NCI-H460 (cell line): ENCODE measurements around the gene DRGX. TPM values are rescaled to one million over a fixed set of nuclear protein-coding genes. Genes with fewer than 3 reads are reported as not detected.

Source experiments
- DNase-seq: peaks from one replicate; pipeline ENCODE4 v3.0.0-alpha.2; 2016; ENCODE audit warnings: low read depth; ENCODE audit errors: extremely low read depth
- polyA plus RNA-seq: library from polyadenylated mRNA; depleted of rRNA; stranded (reverse); fragments of >200 nt; gene quantifications from 2 replicates; pipeline ENCODE4 v1.2.3, GENCODE V29; 2014; cell fraction: nucleus; rRNA removed
- total RNA-seq: library from RNA; depleted of rRNA; stranded (reverse); fragments of >200 nt; shearing (Covaris generic); gene quantifications from 2 replicates; pipeline ENCODE4 v1.2.3, GENCODE V29; 2014; rRNA removed

Gene DRGX
- not detected in 2 replicates for total RNA-seq
- polyA plus RNA-seq, result not detected in 2 replicates

DNA sequence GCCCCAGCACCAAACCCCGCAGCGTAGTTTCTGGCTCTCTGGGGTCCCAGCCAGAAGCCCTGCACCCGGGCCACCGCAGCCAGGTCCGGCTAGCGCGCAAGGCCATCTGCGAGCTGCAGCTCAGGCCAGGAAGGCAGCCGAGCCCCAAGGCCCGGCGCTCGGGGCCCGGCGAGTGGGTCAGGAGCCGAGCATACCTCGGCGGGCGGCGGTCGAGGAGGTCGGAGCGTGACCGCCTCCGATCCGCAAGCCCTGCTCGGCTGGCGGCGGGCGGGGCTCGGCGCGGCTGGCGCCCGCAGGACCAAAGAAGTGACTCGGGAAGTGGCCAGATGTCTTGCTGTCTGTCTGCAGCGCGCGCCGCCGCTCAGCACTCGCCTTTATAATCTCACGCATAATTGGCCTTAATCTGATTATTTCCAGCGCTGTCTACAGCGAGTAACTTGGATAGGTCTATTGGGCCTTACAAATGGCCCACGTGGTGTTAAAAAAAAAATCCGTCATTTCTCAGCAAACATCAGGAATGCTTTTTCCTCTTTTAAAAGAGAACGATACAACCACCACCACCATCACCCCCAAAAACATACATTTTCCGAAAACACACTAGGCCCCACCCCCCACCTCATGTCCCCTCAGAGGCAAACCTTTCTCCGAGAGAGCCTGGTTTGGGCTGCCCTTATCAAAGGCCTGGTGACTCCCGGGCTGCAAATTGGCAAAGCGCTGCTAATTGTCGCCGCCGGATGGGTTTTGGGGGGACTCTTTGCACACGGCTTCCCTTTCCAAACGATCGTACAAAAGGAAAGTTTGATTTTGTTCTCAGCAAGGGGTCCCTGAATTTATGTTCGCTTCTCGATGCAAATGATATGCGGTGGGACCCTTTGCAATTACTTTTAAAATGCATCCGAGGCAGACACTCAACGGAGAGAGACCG lies at the start of gene DRGX:
TSS of gene DRGX (minus strand) at position 349 of the 925 bp plus-strand sequence. CDS start 649 bp downstream, outside the sequence.
- no peak for DNase-seq

DNA sequence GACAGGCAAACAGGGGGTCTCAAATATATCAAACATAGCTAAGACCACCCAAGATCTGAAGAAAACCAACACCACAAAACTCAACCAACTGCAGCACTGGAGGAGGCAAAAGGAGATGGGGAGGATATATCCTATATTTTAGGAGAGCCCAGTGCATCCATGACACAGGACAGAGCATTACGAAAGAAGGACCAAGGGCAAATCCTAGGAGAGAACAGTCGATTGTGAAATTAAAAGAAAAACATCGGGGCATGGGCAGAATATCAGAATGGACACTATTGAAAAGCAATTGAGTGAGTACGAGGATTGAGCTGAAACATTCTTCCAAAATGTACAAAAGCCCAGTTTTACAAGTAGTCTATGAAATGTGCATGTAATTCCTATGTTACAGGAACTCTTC lies 48.5 kb upstream of the DRGX start:
- DNase-seq, result no peak

DNA sequence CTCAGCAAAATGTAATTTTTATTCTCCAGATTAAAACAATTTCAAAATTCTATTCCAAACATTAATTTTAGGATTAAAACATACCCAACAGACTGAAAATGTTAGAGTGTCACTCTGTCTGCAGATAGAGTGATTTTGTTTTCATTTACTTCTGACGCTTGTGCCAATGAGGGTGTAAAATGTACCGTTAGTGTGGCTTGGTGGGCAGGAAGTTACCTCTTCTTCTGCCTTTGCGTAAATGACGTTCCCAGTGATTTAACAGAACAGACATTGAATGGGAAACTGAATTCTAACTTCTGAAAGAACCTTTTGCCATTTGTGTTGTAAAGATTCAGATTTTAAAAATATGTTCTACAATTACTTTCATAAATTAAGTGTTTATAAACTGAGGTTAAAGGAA lies 47.0 kb upstream of the DRGX start:
- no peak for DNase-seq

DNA sequence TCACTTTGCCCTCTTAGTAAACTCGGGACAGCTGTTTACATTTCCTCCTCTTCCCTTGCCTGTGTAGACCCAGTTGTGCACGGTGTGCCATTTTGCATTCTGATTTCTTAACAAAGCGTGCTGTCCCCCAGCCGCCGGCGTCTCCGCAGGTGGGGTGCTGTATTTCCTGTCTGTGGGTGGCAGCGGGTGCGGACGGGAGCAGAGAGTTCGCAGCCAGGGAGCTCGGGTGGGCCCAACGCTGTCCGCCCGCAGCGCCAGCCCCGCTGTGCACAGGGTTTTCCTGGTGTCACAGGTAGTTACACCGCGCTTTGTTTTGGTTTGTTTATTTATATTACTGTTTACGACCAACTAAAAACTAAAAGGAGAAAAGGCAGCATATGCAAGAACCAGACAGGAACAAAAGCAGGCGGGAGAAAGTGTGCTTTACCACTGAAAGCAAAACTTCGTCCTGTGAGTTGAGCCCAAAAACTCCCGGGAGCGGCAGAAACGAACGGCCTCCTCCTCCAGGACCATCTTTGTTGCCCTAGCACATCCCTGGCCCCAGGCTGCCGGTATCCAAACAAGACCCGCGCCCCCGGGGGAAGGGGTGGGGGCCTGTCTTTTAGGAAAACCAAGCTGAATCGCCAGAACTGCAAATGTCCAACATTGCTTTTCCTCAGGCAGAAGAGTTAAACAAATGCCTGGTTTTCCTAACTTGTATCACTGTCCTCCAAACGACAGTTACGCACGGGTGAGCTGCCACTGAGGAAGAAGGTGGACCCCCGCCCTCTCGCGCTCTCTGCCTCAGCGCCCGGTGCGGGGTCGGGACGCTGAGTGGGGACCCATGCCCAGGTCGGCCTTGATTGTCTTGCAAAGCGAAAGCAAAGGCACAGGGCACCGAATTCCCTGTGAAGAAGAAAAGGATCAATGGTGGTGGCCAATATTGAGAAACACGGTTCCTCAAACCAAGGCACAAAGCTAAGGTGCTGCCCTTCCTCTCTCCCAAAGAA lies 45.9 kb upstream of the DRGX start:
- no peak for DNase-seq

DNA sequence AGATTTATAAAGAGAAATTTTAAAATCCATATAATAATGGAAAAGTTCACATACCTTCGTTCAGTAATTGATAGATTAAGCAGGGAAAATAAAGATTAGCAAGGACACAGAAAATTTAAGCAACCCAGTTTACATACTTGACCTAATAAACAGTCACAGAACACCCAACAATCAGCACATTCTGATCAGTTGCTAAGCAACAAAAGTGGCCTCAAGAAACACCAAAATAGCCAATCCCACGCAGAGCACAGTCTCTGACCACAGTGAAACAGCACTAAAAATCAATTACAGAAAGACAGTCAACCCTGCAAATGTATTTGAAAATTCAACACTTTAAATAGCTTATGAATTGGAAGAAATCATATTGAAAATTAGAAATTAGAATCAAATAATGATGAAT lies 39.3 kb upstream of the DRGX start:
- no peak for DNase-seq

DNA sequence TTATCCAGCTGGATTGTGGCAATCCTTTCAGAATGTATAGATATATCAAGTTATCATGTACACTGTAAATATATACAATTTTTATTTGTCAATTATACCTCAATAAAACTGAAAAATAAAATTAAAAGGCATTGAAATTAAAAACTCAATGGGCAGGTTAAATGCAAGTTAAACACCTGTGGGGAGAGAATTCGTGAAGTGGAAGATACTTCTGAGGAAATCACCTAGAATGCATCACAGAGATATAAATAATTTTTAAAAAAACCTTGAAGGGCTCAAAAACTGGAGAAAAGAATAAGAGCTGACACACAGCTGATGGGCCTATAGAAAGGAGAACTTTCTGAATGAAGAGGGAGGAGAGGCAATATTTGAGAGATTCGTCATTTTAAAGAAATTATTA lies 37.2 kb upstream of the DRGX start:
- DNase-seq, result no peak

DNA sequence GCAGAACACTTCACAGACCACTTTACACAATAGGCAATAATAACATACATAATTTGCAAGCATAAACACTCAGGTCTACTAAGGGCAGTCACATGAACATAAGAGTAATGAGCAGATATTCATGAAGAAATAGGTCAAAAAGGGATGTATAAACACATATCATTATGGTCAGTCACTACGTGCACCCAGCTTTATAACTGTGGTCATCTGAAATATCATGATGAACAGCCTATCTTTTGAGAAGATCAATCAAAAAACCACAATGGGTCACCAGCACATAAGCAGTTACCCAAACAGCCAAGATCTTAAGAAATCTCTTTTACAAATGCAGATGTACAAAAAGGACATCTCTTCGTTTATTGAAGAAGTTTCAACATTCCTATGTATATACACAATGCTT lies 35.5 kb upstream of the DRGX start:
- DNase-seq, result no peak

DNA sequence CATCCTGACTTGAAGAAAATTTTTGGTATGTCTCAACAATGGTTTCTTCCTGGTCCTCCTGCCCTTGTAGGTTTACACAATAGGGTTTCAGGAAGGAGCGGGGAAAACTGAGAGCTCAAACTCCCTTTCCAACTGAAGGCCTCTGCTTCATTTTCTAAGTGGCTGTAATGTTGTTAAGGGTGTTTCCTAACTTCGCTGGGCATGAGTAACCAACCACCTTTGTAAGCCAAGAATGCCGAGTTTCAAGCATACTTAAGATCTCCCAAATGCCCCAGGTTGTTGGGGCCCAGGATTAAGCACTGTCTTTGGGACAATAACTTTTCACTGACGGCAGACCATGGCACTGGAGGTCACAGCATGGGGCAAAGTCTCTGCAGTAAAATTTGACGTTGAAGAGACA lies 33.6 kb upstream of the DRGX start:
- no peak for DNase-seq

DNA sequence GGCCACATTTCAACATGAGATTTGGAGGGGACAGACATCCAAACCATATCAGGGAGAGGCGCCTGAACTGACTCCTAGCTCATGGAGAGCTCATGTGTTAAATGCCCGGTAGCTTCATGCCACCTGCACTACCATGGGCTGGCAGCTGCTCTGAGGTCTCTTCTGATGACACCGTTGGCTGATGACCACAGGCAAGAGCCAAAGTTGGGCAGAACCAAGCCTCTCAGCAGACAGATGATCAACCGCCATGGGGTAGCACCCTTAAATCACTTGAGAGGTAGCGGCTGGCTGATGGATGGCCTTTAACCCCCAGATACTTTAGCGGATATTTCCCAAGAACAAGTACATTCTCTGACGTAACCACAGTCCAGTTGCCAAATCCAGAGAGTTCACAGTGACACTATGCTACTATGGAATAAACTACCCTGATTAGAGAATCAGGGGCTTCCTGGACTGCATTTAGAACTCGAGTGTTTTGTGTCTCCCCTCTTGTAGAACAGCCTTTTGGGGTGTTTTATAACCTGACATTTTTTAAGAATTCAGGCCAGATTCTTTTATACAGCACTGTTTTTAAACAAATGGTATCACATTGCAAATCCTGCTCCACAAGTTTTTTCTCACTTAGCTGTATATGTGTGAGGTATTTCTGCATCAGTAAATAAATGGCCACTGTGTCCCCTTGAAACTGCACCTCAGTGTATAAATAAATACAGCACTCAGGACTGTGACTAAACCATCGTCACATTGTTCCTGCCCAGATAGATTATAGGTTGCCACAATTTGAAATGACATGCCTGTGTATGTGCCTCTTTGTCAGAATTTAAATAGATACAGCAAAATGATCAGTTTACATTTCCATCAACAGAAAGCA lies 30.8 kb upstream of the DRGX start:
- DNase-seq, result no peak

DNA sequence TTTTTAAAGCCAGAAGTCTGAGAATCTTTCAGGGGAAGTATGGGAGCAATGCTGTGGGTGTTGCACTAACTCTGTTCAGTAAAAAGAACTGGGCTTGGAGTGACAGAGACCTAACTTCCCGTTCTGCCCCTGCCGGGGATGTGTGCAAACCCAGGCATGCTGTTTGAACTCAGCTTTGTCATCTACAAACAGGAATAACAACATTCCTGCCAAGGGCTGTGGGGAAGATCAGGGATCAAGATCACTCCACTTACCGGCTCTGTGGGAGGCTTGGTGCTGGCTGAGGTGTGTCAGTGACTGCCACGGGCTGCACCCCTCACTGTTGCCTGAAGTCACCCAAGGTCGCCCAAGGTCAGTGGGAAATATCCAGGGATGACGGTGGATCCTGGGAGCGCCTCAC lies 23.1 kb upstream of the DRGX start:
- no peak for DNase-seq

DNA sequence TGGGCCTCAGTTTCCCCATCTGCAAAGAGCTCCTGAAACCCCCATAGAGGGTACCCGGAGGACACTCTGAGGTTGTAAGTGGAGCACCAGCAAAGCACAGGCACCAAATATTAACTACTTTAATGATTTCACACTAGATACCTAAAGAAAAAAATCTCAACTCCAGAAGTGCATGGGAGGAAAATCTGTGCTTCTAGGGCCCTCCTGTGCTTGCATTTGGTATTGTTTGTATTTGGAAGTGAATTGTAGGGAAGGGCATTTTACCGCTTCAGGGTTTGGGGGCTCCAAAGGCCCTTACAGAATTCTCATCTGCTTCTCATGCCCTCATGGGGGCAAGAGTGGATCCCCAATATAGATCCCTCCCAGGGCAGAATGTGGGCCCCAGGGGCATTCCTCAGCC lies 22.4 kb upstream of the DRGX start:
- DNase-seq, result no peak

DNA sequence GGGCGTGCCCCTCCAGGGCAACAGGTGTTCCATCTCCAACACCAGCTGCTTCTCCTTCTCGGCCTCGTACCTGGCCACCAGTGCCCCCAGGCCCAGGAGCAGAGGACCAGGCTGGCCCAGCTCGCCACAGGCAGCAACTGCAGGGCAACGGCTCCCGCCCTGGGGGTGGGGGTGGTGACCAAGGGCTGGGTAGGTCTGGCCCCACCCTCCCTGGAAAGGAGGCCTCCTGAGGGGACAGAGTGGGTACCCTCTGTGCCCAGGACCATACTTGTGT lies 22.1 kb upstream of the DRGX start:
- no peak for DNase-seq

DNA sequence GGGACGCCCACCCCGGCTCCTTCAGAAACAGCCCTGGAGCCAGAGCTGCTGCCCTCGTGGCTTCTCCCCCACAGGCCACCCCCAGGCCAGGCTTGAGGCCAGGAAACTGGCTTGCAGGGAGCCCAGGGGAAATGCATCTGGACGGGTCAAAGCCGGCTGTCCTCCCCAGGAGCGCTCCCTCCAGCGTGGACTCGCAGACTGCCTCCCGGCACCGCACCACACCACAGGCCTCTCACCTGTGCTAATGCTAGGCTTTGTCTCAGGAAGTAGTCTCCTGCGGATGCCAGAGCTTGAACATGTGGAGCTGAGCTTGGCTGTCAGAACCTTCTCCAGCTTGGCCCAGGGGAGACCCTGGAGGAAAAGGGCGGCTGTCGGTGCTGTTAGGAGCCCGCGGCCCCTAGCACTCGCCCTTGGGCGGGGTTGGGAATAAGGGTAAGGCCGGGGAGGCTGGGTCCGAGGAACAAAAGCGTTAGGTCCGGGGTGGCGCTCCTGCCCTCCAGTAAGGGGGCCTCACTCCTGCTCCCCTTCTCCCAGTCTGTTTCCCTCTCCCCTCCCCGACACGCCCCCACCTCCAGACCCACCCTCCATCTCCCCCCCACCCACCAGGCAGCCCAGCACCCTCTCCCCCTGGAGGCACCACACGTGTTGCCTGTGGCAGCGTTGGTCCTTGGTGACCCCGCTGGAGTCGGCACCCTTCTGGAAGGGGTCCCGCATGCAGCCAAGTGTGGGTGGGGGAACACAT lies 21.6 kb upstream of the DRGX start:
- no peak for DNase-seq

DNA sequence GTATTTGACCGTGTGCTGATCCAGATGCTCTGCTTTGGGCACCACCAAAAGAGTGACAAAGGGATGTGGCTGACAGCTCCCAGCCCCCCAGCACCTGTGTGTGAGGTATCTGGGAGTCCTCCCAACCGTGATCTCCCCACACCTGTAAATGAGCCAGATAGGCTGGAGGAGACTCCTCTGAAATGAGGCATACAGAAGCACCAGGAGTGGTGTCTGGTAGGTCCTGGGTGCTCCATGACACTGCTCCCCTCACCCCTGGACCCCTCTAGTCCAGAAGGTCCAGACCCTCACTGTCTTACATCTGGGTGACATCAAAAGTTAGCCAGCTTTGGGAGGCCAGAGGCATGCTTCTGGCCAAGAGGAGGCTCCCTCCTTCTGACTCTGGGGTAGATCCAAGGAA lies 20.0 kb upstream of the DRGX start:
- no peak for DNase-seq

DNA sequence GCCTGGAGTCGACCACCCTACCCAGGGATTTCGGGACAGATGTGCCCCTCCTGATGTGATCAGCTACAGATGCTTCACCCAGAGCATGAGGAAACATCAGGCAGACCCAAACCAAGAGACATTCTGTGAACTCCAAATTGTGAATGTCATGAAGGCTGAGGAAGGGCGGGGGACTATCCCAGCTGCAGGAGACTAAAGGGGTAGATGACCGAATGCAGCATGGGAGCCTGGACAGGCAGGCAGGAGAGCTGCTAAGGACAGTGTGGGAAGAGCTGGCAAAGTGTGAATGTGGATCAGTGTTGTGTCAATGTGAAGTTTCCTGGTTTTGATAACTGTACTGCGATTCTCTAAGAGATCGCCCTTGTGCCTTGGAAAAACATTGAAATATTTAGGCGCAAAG lies 19.2 kb upstream of the DRGX start:
- DNase-seq, result no peak

DNA sequence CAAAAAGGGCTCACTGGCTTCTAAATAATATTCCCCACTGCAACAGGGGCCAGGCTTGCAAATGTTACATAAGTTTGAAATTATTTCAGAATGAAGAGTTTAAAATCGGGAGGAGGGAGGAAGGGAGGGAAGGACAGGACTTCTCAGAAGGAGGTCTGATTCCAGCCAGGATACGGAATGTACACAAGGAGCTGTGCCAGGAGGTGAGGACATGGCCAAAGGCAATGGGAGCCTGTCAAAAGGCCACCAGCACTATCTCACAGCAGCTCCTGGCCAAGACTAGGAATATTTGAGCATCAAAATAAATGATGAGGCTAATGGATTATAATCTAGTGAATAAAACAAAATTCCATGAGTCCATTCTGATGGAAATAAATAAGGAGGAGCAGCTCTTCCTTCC lies 18.6 kb upstream of the DRGX start:
- no peak for DNase-seq

DNA sequence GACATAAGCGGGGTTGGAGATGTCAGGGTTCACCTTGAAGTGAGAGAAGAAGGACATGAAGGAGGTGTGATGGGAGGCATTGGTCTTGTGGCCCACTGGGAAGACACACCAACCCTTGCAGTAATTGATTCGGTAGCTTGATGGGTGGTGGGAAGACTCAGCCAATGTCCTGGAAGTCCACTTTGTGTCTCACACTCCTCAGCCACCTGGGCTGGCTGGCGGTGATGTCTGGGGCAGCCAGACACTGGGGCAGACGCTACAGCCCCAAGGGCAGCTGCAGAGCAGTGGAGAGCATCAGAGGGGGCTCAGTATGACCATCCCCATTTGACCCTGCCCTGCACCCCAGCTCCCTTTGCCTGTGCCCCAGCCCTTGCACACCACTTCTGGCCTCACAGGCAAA lies 16.7 kb upstream of the DRGX start:
- no peak for DNase-seq

DNA sequence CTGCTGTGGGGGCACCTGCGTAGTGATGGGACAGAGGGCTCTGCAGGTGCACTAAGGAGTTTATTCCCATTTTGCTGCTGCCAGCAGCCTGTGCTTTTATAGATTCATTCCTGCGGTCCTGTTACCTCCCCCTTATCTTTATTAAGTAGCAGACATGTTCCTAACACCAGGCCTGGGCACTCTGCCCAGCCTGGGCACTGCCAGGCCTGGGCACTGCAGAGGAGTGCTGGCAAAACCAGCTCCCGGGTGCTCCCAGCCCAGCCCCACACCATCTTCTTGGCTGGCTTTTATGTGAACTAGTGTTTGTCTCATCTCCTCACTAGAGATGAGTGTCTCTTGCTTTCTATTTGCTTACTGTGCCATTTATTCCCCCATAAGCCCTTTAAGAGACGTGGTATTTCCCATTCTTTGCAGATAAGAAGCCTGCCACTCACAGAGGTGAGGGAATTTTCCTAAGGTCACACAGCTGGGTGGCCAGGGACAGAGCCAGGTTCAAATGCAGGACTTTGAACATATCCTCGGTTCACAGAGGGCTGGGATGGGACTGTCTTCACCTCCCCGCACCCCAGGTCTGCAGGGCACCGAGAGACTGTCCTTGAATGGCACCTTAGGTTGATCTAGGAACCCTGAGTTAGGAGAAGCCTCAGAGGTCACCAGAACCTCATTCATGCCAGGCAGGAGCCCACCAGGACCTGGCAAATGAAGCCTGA lies 14.6 kb upstream of the DRGX start:
- no peak for DNase-seq

DNA sequence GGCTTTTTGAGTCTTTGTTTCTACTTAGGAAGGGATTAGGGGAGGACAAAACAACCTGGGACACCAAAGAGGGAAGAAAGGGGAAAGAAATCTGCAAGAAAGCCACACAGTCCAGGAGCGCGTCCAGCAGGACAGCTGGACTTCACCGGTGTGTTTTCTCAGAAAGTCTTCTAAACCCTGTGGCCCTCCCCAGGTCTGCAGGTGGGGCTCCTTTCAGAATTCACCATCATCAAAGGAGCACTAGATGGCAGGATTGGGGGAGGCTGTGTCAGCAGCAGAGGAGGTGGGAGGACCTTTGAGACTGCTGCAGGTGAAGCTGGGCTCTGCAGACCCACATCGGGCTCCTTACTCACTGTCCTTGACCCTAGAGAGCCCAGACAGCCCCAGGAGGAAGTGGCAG lies 13.9 kb upstream of the DRGX start:
- no peak for DNase-seq
